Measurements from ENCODE around the gene FRS3.

GRCh38 chr6:41790045-41790444 is 10.3 kb upstream of the FRS3 start:
- TF ChIP-seq CTCF (IDR thresholded peaks at IDR 0.05; ENCODE audit: insufficient read depth, low read length, poor library complexity, severe bottlenecking) (no peak), EZH2phosphoT487 (conservative IDR thresholded peaks at IDR 0.05; ENCODE audit: low read length) (no peak)
